ENCODE measurements around the gene JUND. TPM values are rescaled to one million over a fixed set of nuclear protein-coding genes. Genes with fewer than 3 reads are reported as not detected.
A peak's percentile ranks its signal among the peaks of the same experiment; 100 is the strongest.
"Not testable (repeated sequence)": the region's sequence is repeated elsewhere in the genome, so short reads cannot be mapped to it uniquely, and the experiment has no call there.

The JUND gene
- 462 and 464 TPM in 2 replicates for total RNA-seq

GRCh38 chr19:18281082-18282020 is at the start of gene JUND:
JUND (minus strand) TSS chr19:18281622; CDS start chr19:18281484, 138 bp downstream.
- intact Hi-C loops (cut with micrococcal nuclease), result loop anchor here (1.0 kb wide), 1 partner anchor 9 kb away; no protein-coding TSS in a partner anchor
- Mint-ChIP-seq H3K36me3 (ENCODE audit: low read depth) (peaks cover 38% of the 10 kb centered on the region), H3K27me3 (ENCODE audit: low read depth) (no peaks in the 10 kb centered on the region), H3K9me3 (no peaks in the 10 kb centered on the region), H3K4me3 (ENCODE audit: low read depth) (peak within 1 kb of the TSS; percentile 92), H3K4me1 (ENCODE audit: low read depth) (peaks cover 39% of the 10 kb centered on the region), H3K27ac (peak within 1 kb of the TSS; percentile 98)
- DNase-seq (ENCODE audit: low spot score), result peak; percentile 98

- Mint-ChIP-seq H3K4me3 (ENCODE audit: low read depth) (no peak overlapping the region), H3K36me3 (ENCODE audit: low read depth) (no peaks in the 10 kb centered on the region), H3K9me3 (no peaks in the 10 kb centered on the region), H3K27ac (no peak overlapping the region), H3K4me1 (ENCODE audit: low read depth) (peaks cover 10% of the 10 kb centered on the region), H3K27me3 (ENCODE audit: low read depth) (no peaks in the 10 kb centered on the region)
- DNase-seq (ENCODE audit: low spot score), result no peak
- intact Hi-C loops (cut with micrococcal nuclease), result no loop called here
These were observed 49.4 kb upstream of the JUND start for GRCh38 chr19:18330868-18331267.

- Mint-ChIP-seq H3K9me3 (no peaks in the 10 kb centered on the region), H3K4me3 (ENCODE audit: low read depth) (peak overlapping the region; percentile 26), H3K36me3 (ENCODE audit: low read depth) (no peaks in the 10 kb centered on the region), H3K27me3 (ENCODE audit: low read depth) (no peaks in the 10 kb centered on the region), H3K27ac (no peak overlapping the region), H3K4me1 (ENCODE audit: low read depth) (peaks cover 12% of the 10 kb centered on the region)
- no peak for DNase-seq (ENCODE audit: low spot score)
- intact Hi-C loops (cut with micrococcal nuclease), result no loop called here
These were observed 47.6 kb upstream of the JUND start for GRCh38 chr19:18329035-18329376.

- intact Hi-C loops (cut with micrococcal nuclease), result loop anchor here (1.0 kb wide), 1 partner anchor 49 kb away; no protein-coding TSS in a partner anchor
- Mint-ChIP-seq H3K9me3 (no peaks in the 10 kb centered on the region), H3K27me3 (ENCODE audit: low read depth) (no peaks in the 10 kb centered on the region), H3K4me1 (ENCODE audit: low read depth) (peaks cover 17% of the 10 kb centered on the region), H3K4me3 (ENCODE audit: low read depth) (peak overlapping the region; percentile 63), H3K36me3 (ENCODE audit: low read depth) (no peaks in the 10 kb centered on the region), H3K27ac (no peak overlapping the region)
- peak; percentile 86 for DNase-seq (ENCODE audit: low spot score)
These were observed 47.1 kb upstream of the JUND start for GRCh38 chr19:18328340-18329034.

GRCh38 chr19:18326772-18327171 is 45.4 kb upstream of the JUND start:
- no peak overlapping the region for H3K4me3 Mint-ChIP-seq (ENCODE audit: low read depth)
- no peak for DNase-seq (ENCODE audit: low spot score)
- no peaks in the 10 kb centered on the region for H3K9me3 Mint-ChIP-seq
- peaks cover 26% of the 10 kb centered on the region for H3K4me1 Mint-ChIP-seq (ENCODE audit: low read depth)
- no peak overlapping the region for H3K27ac Mint-ChIP-seq
- intact Hi-C loops (cut with micrococcal nuclease), result no loop called here
- H3K27me3 Mint-ChIP-seq (ENCODE audit: low read depth), result no peaks in the 10 kb centered on the region
- peaks cover 10% of the 10 kb centered on the region for H3K36me3 Mint-ChIP-seq (ENCODE audit: low read depth)

GRCh38 chr19:18324373-18324731 is 42.9 kb upstream of the JUND start:
- intact Hi-C loops (cut with micrococcal nuclease), result loop anchor here (5.0 kb wide), 1 partner anchor 132 kb away; the partner anchor contains the start of gene MPV17L2
- not testable (repeated sequence) for H3K9me3 Mint-ChIP-seq; H3K4me3 Mint-ChIP-seq (ENCODE audit: low read depth); DNase-seq (ENCODE audit: low spot score); H3K27me3 Mint-ChIP-seq (ENCODE audit: low read depth)
- H3K27ac Mint-ChIP-seq, result peak overlapping the region; percentile 97
- peaks cover 46% of the 10 kb centered on the region for H3K4me1 Mint-ChIP-seq (ENCODE audit: low read depth)
- peaks cover 34% of the 10 kb centered on the region for H3K36me3 Mint-ChIP-seq (ENCODE audit: low read depth)

GRCh38 chr19:18322759-18323460 is 41.5 kb upstream of the JUND start, which contains the start of gene LSM4:
LSM4 (minus strand) TSS chr19:18323076; CDS start chr19:18323020, 56 bp downstream.
- H3K4me1 Mint-ChIP-seq (ENCODE audit: low read depth), result peaks cover 47% of the 10 kb centered on the region
- no peaks in the 10 kb centered on the region for H3K27me3 Mint-ChIP-seq (ENCODE audit: low read depth)
- H3K4me3 Mint-ChIP-seq (ENCODE audit: low read depth), result peak within 1 kb of the TSS; percentile 94
- DNase-seq (ENCODE audit: low spot score), result peak; percentile 99
- H3K9me3 Mint-ChIP-seq, result no peaks in the 10 kb centered on the region
- intact Hi-C loops (cut with micrococcal nuclease), result loop anchor here (1.0 to 5.0 kb wide), 4 partner anchors 19 to 131 kb away; partner anchors contain the start of gene MPV17L2
- peaks cover 46% of the 10 kb centered on the region for H3K36me3 Mint-ChIP-seq (ENCODE audit: low read depth)
- H3K27ac Mint-ChIP-seq, result peak within 1 kb of the TSS; percentile 97

- Mint-ChIP-seq H3K36me3 (ENCODE audit: low read depth) (peaks cover 50% of the 10 kb centered on the region), H3K9me3 (no peaks in the 10 kb centered on the region), H3K27ac (peak overlapping the region; percentile 97), H3K27me3 (ENCODE audit: low read depth) (no peaks in the 10 kb centered on the region), H3K4me1 (ENCODE audit: low read depth) (peaks cover 52% of the 10 kb centered on the region), H3K4me3 (ENCODE audit: low read depth) (peak overlapping the region; percentile 94)
- intact Hi-C loops (cut with micrococcal nuclease), result loop anchor here (5.0 kb wide), 1 partner anchor 130 kb away; the partner anchor contains the start of gene MPV17L2
- DNase-seq (ENCODE audit: low spot score), result peak; percentile 52
These were observed 40.9 kb upstream of the JUND start for GRCh38 chr19:18322318-18322758.

- intact Hi-C loops (cut with micrococcal nuclease), result loop anchor here (5.0 kb wide), 1 partner anchor 129 kb away; the partner anchor contains the start of gene MPV17L2
- Mint-ChIP-seq H3K27me3 (ENCODE audit: low read depth) (no peaks in the 10 kb centered on the region), H3K4me1 (ENCODE audit: low read depth) (peaks cover 52% of the 10 kb centered on the region), H3K4me3 (ENCODE audit: low read depth) (peak overlapping the region; percentile 94), H3K27ac (peak overlapping the region; percentile 97), H3K36me3 (ENCODE audit: low read depth) (peaks cover 50% of the 10 kb centered on the region), H3K9me3 (no peaks in the 10 kb centered on the region)
- DNase-seq (ENCODE audit: low spot score), result no peak
These were observed 40.3 kb upstream of the JUND start for GRCh38 chr19:18321734-18322102.

GRCh38 chr19:18320865-18321733 is 39.7 kb upstream of the JUND start:
- no peak for DNase-seq (ENCODE audit: low spot score)
- no peaks in the 10 kb centered on the region for H3K9me3 Mint-ChIP-seq
- intact Hi-C loops (cut with micrococcal nuclease), result loop anchor here (5.0 kb wide), 1 partner anchor 129 kb away; the partner anchor contains the start of gene MPV17L2

GRCh38 chr19:18319591-18320135 is 38.2 kb upstream of the JUND start:
- Mint-ChIP-seq H3K4me1 (ENCODE audit: low read depth) (peaks cover 56% of the 10 kb centered on the region), H3K36me3 (ENCODE audit: low read depth) (peaks cover 62% of the 10 kb centered on the region), H3K27me3 (ENCODE audit: low read depth) (no peaks in the 10 kb centered on the region), H3K9me3 (no peaks in the 10 kb centered on the region), H3K27ac (peak overlapping the region; percentile 80), H3K4me3 (ENCODE audit: low read depth) (peak overlapping the region; percentile 53)
- DNase-seq (ENCODE audit: low spot score), result no peak
- intact Hi-C loops (cut with micrococcal nuclease), result loop anchor here (5.0 kb wide), 1 partner anchor 127 kb away; the partner anchor contains the start of gene MPV17L2

More at GRCh38 chr19:18320865-18321733, 39.7 kb upstream of the JUND start:
- H3K4me1 Mint-ChIP-seq (ENCODE audit: low read depth), result peaks cover 53% of the 10 kb centered on the region
- peak overlapping the region; percentile 97 for H3K27ac Mint-ChIP-seq
- peak overlapping the region; percentile 94 for H3K4me3 Mint-ChIP-seq (ENCODE audit: low read depth)
- peaks cover 52% of the 10 kb centered on the region for H3K36me3 Mint-ChIP-seq (ENCODE audit: low read depth)
- H3K27me3 Mint-ChIP-seq (ENCODE audit: low read depth), result no peaks in the 10 kb centered on the region

Measured in activated T-helper 2 cell treated with anti-CD3 and anti-CD28 coated beads, Interferon-gamma antibody, Interleukin-2, Interleukin-4, amounts not matched to agents 10 μg/mL and 5 μg/mL and 100 μg/mL, durations not matched to agents 14 hours and 24 hours and 36 hours (primary cell).